Pulmonary artery endothelial cell (primary cell): ENCODE data around the gene DDX10. TPM values are rescaled to one million over a fixed set of nuclear protein-coding genes. Genes with fewer than 3 reads are reported as not detected.

Source experiments
- DNase-seq: peaks from one replicate; pipeline ENCODE4 v3.0.0-alpha.2; 2011; ENCODE audit warnings: low read depth, low spot score
- total RNA-seq: library from RNA; depleted of rRNA; stranded (reverse); fragments of >200 nt; gene quantifications from 2 replicates; pipeline ENCODE4 v1.2.3, GENCODE V29; 2014

The DDX10 gene
- total RNA-seq, 1 donor from 2014 or later: 46.2 TPM

- DNase-seq: no peak
Observed at GRCh38 chr11:108975026-108975425, 310.2 kb downstream of the DDX10 start.

- no peak for DNase-seq
Observed at GRCh38 chr11:108975641-108976071, 310.8 kb downstream of the DDX10 start.

GRCh38 chr11:108983636-108984420, 319.0 kb downstream of the DDX10 start:
- DNase-seq: no peak

- no peak for DNase-seq
Observed at GRCh38 chr11:108984523-108984922, 319.7 kb downstream of the DDX10 start.

GRCh38 chr11:108985236-108985944, 320.5 kb downstream of the DDX10 start:
- DNase-seq: no peak

- peak; percentile 60 for DNase-seq
Observed at GRCh38 chr11:108985945-108986279, 321.0 kb downstream of the DDX10 start.

Other genes starting within 250 kb of the DDX10 start
- gene C11orf65, start 197.5 kb upstream of the DDX10 start, total RNA-seq: 0.13 TPM in 1 of 2 replicates, not detected in the other
- 23.7 and 29.6 TPM in 2 replicates for gene POGLUT3, start 166.7 kb upstream of the DDX10 start, total RNA-seq
- gene EXPH5, start 71.3 kb upstream of the DDX10 start, total RNA-seq: under 0.01 and 0.07 TPM in 2 replicates